NB4 (cell line): ENCODE measurements around the gene XRCC1.

ENCODE experiments used
- DNase-seq: peaks from one replicate; pipeline ENCODE4 v3.0.0; 2010; ENCODE audit warnings: low read depth
- H3K4me3 ChIP-seq: one replicate; pipeline ENCODE4 v1.5.1; 2011; ENCODE audit warnings: mild to moderate bottlenecking, low read depth, low read length, moderate library complexity
- CTCF ChIP-seq: IDR thresholded peaks from one replicate; pipeline ENCODE4 v1.5.1; 2012; ENCODE audit warnings: low read depth, low read length
- MAX ChIP-seq: IDR thresholded peaks from 2 replicates; pipeline ENCODE4 v1.6.1; 2011; ENCODE audit warnings: low read depth, low read length
- MYC ChIP-seq: IDR thresholded peaks from 2 replicates; pipeline ENCODE4 v1.6.1; 2011; ENCODE audit warnings: low read depth, low read length
- POLR2A ChIP-seq: IDR thresholded peaks from 2 replicates; pipeline ENCODE4 v1.6.1; 2011; ENCODE audit warnings: mild to moderate bottlenecking; ENCODE audit not compliant: insufficient read length; ENCODE audit errors: extremely low read depth

Gene XRCC1

GRCh38 chr19:43504426-43505185, 70.7 kb downstream of the XRCC1 start, which contains the start of gene PHLDB3:
TSS of gene PHLDB3 (minus strand) at chr19:43504746. CDS start at chr19:43504118, 628 bp downstream.
- peak within 1 kb of the TSS; percentile 25 for H3K4me3 ChIP-seq
- no peak for DNase-seq
- TF ChIP-seq POLR2A (no peak), MYC (no peak), MAX (no peak), CTCF (no peak)

DNA sequence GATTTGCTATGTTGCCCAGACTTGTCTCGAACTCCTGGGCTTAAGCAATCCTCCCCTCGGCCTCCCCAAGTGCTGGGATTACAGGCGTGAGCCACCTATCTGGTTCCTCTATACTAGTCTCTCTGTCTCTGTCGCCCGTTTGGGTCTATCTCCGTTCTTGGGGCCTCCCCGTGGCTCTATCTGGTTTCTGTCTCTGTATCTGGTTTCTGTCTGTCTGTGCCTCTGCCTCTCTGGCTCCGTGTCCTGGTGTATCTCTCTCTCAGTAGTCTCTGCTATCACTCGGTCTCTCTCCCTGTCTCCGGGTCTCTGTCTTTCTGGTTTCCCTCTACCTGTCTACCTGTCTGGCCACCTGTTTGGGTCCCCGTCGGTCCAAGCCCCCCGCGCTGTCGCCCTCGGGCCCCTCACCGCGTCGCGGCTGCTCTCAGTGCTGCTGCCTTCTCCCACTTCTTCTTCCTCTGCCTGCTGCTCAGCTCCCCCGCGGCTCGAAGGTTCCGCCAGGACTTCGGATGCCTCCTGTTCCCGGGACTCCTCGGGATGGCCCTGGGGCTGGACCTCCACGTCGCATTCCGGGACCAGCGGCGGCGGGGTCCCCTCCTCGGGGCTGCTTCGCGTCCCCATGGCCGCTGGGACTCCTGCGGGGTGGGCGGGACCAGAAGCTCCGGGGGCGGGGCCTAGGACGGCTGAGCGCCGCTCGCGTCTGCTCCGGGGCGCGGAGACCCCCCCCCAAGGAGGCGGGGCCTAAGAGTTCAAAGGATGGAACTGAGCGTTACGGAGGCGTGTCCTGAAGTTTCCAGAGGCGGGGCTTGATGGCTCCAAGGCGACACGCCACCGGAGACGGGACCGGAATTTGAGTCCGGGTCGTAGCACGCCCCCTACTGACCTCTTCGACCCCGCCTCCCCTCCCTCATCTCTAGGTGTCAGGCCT, 71.6 kb downstream of the XRCC1 start:
- no peak for TF ChIP-seq MYC
- no peak for TF ChIP-seq MAX
- no peak for TF ChIP-seq POLR2A
- TF ChIP-seq CTCF: no peak
- peak overlapping the region; percentile 25 for H3K4me3 ChIP-seq
- DNase-seq: peak; percentile 73

GRCh38 chr19:43502419-43502976, 72.8 kb downstream of the XRCC1 start:
- TF ChIP-seq MYC (no peak), MAX (no peak), CTCF (no peak), POLR2A (no peak)
- H3K4me3 ChIP-seq: no peak overlapping the region
- DNase-seq: no peak

DNA sequence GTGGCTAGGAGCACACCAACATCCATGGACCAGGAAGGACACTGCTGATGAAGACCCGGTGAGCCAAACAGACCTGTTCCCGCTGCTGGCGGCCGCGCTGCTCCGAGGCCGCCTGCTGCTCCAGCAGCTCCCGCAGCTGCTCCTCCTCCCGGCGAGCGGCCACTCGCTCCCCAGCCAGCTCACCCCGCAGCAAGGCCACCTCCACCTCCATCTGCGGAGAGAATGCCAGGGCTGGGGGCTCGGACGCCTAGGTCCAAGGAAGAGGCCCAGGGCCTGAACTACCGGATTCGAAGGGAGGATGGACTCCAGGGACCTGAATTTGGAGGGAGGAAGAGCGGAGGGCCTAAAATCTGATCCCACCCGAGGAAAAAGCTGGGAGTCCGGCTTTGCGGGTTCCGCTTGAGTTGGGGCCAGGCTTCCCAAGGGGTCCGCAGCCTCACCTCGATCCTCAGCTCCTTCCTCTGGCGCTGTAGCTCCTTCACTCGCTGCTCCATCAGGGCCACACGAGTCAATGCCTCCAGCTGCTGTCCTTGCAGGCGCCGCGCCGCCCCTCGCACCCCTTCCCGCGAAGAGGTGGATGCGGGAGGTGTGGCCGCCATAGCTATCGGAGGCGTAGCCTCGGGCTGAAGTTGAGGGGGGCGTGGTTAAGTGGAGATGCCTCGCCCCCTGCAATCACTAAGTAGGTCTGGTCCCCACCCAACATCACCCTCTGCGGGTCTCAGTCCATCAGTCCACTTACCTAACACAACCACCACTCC, 73.5 kb downstream of the XRCC1 start:
- TF ChIP-seq MAX (no peak), MYC (no peak), POLR2A (no peak), CTCF (no peak)
- no peak overlapping the region for H3K4me3 ChIP-seq
- no peak for DNase-seq

- DNase-seq: no peak
- TF ChIP-seq MAX (no peak), CTCF (no peak), POLR2A (no peak)
- H3K4me3 ChIP-seq: no peak overlapping the region
Observed at GRCh38 chr19:43499042-43499441, 76.3 kb downstream of the XRCC1 start.
